ENCODE results near the gene FGF5.
A peak's percentile ranks its signal among the peaks of the same experiment; 100 is the strongest.
"Not testable (repeated sequence)": the region's sequence is repeated elsewhere in the genome, so short reads cannot be mapped to it uniquely, and the experiment has no call there.

Gene FGF5

DNA sequence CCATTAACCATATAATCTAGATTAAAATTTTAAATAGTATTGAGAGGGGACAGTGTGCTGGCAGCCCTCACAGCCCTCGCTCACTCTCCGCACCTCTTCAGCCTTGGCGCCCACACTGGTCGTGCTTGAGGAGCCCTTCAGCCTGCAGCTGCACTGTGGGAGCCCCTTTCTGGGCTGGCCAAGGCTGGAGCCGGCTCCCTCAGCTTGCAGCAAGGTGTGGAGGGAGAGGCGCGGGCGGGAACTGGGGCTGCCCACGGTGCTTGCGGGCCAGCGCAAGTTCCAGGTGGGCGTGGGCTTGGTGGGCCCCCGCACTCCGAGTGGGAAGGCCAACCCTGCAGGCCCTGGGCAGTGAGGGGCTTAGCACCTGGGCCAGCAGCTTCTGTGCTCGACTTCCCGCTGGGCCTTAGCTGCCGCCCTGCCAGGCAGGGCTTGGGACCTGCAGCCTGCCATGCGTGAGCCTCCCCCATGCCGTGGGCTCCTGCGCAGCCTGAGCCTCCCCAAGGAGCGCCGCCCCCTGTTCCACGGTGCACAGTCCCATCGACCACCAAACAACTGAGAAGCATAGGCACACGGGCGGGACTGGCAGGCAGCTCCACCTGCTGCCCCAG, 36.3 kb downstream of the FGF5 start:
- DNase-seq, result no peak

DNA sequence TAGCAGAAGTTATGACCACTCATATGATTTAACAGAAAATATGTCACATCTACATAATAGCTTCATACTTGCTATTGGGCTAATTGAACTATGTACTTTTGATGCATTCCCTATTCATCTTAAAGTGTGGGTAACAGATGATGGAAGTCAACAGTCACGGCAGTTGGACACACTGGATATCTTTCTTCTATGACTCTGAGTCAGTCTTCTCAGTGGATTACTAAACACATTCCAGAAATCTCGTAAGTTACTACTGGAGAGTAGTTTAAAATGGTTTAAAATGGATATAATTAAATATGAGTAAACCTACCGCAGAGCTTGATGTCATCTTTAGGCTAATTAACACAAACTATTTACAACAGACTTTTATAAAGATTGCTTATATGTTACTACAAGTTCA, 39.0 kb downstream of the FGF5 start:
- DNase-seq, result no peak

DNA sequence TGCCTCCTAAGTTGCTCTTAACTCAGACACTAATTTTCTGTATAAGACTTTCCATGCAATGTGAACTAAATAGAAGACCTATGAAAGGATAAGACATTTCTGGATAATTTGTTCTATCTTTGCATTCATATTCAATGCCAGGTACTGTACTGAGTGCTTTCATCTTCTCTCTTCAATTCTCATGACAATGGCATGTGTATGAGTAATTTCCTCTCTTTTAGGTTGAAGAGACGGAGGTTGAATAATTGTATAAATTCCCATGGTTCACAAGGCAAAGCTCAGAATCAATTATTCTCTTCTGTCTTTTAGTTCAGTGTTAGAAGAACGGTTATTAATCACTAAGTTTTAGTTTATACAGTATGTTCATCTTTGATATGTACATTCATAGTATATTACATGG, 39.8 kb downstream of the FGF5 start:
- DNase-seq, result no peak

DNA sequence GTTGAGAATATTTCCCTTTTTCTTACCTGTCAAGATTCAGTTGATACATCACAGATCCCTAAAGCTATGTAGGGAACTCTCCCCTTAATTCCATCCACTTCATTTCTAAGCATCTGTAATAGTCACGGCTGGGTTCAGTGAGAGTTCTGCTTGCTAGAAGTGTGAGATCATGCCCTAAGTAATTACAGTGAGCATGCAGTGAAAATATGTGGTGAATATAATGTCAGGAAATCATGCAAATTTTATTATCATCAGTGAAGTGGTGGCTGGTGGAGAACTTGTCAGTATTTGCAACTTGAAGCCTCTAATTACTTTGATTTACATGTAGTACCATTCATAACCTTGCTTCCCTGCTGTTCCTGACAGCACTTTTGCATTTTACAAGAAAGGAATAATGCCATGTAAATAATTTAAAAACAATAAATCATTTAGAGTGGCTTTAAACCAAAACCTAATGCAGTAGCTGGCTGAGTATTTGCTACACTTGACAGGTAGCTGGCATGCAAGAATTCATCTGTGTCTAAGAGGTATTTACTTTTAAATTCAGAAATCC, 40.8 kb downstream of the FGF5 start:
- DNase-seq, result no peak

DNA sequence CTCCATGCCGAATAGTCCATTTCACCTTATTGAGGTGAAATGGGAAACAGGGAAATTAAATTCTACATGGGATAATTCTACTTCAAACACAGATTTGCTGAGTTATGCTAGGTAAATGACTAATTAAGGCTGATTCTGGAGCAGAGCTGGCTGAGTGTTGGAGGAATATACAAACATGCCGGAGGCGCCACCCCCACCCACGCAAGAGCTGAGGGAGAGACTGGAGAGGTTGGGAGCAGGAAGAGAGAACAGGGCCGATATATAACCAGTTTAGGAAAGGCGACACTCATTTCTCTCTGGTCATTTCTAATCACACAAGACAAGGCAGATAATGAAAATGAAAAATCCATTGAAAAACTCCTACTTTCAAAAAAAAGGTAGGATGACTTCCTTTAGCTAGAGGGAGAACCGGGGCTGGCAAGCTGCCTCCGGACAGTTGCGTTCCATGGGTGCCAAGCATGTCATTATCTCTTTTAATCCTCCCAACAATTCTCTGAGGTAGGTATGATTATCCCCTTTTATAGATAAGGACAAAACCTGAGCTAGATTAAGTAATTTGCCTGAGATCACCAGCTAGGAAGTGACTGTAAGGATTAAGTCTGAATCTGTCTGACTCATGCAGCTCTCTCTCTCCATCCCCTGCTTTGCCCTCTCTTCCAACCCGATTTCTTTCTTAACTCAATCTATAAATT, 41.5 kb downstream of the FGF5 start:
- no peak for DNase-seq

DNA sequence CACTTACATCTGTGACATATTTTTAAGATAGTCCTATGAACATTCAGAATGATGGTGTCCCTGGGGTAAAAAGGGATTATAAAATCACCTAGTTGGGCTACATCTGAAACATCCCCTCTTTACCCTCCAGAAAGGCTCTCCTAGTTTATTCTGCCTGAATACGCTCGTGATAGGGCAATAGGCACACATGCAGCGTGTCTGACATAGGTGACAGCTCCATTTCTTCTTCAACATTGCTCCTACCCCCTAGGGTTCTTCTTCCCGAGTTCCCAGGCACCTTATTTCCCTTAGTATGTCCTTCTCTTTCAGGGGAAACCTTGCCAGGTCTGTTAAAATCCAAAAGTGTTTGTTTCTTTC, 42.0 kb downstream of the FGF5 start:
- DNase-seq, result no peak

DNA sequence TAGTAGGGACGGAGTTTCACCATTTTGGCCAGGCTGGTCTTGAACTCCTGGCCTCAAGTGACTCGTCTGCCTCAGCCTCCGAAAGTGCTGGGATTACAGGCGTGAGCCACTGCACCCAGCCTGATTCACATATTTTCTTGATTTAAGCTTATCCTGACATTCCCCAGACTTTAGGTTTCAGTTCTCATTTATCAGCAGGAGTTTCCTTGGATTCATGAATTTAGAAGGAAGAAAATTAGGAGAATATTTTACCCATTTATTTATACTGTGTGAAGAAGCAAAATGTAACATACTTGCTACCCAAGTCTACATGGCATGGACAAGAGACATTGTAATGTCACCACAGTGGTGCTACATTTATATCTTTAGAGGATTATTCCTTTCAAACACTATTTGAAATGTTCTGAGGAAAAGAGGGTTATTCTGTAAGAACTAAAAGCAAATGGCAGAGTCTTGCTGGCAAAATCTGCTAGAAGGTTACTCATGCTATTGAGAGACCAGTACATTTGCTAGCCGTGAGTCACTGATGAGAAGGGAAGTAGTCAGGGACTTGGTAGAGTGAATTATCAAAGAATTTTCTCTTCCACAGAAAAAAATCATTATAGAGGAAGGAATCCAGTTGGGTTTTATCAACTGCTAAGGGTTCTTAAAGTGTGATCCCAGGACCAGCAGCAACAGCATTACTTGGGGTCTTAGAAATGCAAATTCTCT, 43.0 kb downstream of the FGF5 start:
- DNase-seq, result no peak

GRCh38 chr4:80311130-80311529, 44.7 kb downstream of the FGF5 start:
- no peak for DNase-seq

- no peak for DNase-seq
Measured at GRCh38 chr4:80312124-80312523, 45.7 kb downstream of the FGF5 start.

GRCh38 chr4:80313627-80314026, 47.2 kb downstream of the FGF5 start:
- DNase-seq, result no peak

DNA sequence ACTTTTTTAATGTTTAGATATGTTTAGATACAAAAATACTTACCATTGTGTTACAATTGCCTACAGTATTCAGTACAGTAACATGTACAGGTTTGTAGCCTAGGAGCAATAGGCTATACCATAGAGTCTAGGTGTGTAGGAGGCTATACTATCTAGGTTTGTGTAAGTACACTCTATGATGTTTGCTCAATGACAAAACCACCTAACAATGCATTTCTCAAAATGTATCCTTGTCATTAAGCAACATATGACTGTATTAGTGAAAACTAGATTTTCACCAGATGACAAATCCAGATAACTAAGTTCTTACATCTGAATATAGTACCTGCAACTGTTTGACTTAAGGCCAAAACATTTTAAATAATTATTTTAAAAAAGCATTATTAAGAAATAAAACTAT, 49.4 kb downstream of the FGF5 start:
- not testable (repeated sequence) for DNase-seq

DNA sequence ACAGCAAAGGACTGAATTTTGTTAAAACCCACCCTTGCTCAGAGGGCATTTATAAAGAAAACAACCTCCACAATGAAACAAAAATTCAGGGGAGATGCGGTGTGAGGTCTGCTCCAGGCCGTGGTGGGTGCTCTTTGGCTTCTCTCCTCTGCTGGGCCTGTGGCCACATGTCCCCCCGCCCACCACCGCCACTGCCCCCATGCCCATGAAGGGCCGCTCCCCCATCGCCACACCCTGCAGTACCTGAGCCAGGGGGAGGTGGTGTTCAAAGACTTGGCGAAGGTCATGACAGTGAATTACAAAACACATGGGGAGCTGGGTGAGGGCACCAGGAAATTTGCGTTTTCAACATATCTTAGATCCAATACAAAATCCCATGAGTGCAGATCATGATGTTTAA, 54.9 kb downstream of the FGF5 start:
- DNase-seq, result no peak

DNA sequence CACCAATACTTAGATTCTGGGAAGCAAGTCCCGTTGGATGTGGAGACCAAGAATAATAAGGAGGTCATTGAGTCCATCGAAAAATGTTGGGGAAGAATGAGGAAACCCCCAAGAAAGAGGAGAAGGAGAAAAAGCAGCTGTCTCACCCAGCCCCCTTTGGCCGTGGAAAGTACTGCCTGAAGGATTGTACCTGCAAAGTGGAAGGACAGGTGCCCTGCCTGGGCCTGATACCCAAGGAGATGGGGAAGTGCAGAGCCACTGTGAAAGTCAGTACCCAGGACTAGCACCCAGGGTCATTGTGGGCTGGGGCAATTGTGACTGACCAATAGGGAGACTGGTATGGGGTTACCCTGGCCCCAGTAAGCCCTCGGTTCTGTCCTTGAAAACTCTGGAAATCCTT, 55.3 kb downstream of the FGF5 start:
- DNase-seq, result no peak

DNA sequence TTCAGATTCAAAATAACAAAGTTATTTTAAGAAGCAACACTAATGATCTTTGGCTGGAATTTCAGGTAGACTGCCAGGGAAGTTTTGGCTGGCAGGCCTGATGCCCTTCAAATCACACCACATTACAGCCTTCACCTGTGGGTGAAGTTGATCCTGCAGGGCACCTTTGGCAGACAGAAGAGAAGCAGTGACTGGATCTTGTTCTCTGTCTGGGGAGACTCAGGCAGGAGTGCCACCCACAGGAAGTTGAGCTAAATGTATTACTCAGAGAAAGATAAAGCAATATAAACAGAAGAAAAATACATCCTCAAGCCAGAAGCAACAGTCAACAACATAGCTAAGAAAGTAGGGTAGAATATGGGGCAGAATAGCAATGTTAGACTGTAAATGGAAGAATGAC, 56.3 kb downstream of the FGF5 start:
- DNase-seq, result no peak

- no peak for DNase-seq
Measured at GRCh38 chr4:80324171-80324570, 57.7 kb downstream of the FGF5 start.

- DNase-seq, result no peak
Measured at GRCh38 chr4:80331693-80332092, 65.2 kb downstream of the FGF5 start.

DNA sequence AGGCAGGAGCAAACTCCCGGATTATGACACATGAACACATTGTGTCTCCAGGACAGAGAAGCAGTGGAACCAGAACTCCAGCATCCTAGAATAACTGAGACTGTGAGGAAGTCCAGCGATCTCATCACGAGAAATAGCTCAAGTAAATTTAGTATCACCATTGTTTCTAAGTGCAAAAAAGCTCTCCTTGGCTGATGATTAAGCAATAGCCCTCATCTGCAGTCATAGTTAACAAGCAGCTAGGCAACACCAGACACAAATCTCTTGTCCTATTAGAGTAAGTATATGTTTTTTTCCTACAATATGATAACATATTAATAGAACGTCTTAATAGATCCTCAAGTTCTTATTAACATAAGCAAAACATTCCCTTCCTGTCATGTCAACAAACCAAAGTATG, 66.7 kb downstream of the FGF5 start:
- no peak for DNase-seq

DNA sequence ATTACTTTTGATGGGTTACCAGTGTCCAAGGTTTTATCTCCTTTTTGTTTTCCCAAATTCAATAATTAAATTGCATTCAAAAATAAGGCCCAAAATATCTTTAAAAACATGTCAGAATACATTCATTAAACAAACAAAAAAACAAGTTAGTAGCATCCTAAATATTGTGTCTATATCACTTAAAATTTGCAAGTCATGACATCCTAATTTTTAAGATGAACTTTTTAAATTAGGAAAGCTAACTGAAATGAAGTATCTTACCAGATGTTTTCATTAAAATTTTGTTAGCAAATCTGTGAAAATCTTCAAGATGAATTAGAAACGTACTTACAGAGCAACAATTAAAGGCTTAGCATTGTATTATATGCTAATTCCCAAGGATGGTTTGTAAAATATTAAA, 68.1 kb downstream of the FGF5 start:
- no peak for DNase-seq

DNA sequence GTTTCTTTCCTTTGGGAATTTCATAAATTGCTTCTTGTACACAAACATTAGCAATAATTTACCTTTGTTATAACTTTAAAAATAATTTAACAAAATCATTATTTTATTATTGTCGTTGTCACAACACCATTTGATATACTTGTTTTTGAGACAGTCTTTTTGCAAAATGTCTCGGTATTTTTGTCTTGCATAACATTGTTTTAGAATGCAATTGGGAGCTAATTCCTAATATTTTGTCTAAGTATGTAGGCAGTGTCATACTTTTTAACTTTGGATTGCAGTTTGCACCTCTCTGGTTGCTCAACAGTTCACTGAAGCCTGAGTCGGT, 68.7 kb downstream of the FGF5 start:
- no peak for DNase-seq

GRCh38 chr4:80335554-80336358, 69.3 kb downstream of the FGF5 start, which contains the start of gene CFAP299:
TSS of gene CFAP299 (plus strand) at chr4:80335730.
- DNase-seq, result peak; percentile 63

- DNase-seq, result peak; percentile 26
Measured at GRCh38 chr4:80336582-80336981, 70.1 kb downstream of the FGF5 start.

GRCh38 chr4:80340036-80340435, 73.6 kb downstream of the FGF5 start:
- DNase-seq, result no peak

All from NCI-H2171 treated with DMSO at 0.1 percent for 48 hours (cell line).